ENCODE data around the gene GLS2. TPM values are rescaled to one million over a fixed set of nuclear protein-coding genes. Genes with fewer than 3 reads are reported as not detected.
A peak's percentile ranks its signal among the peaks of the same experiment; 100 is the strongest.

The GLS2 gene
- total and polyA plus RNA-seq, 9 of the 15 experiments (the other 6 are each of a cell fraction or from before 2014, with no cell fraction given): 0.11 TPM; not detected in 8

GRCh38 chr12:56468216-56469006 is 19.6 kb downstream of the GLS2 start, which contains the start of gene SPRYD4 (continued):
- TF ChIP-seq, protein P1, sequence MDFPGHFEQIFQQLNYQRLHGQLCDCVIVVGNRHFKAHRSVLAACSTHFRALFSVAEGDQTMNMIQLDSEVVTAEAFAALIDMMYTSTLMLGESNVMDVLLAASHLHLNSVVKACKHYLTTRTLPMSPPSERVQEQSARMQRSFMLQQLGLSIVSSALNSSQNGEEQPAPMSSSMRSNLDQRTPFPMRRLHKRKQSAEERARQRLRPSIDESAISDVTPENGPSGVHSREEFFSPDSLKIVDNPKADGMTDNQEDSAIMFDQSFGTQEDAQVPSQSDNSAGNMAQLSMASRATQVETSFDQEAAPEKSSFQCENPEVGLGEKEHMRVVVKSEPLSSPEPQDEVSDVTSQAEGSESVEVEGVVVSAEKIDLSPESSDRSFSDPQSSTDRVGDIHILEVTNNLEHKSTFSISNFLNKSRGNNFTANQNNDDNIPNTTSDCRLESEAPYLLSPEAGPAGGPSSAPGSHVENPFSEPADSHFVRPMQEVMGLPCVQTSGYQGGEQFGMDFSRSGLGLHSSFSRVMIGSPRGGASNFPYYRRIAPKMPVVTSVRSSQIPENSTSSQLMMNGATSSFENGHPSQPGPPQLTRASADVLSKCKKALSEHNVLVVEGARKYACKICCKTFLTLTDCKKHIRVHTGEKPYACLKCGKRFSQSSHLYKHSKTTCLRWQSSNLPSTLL (IDR thresholded peaks at IDR 0.05): no peak
- peak; percentile 97 for TF ChIP-seq EGR1 (conservative IDR thresholded peaks at IDR 0.05)
- 0 out of 2 replicates have a peak, but pooled peaks have one; percentile 48 for TF ChIP-seq NR1H2 (CRISPR knock-in tag; IDR thresholded peaks at IDR 0.05)
- peak; percentile 80; the same call in 1 of the 2 replicates for TF ChIP-seq BRD4 (IDR thresholded peaks at IDR 0.05)
- peak in 1 of 2 experiments; percentile 49; a peak in 1 of 4 replicates for TF ChIP-seq KDM4B (IDR thresholded peaks at IDR 0.05; ENCODE audit: borderline replicate concordance in 2 of 2, low read depth in 1 of 2)
- no peak for TF ChIP-seq ZNF212 (CRISPR knock-in tag; IDR thresholded peaks at IDR 0.05)
- TF ChIP-seq ASH1L (IDR thresholded peaks at IDR 0.05; ENCODE audit: borderline replicate concordance, low read depth, partially characterized antibody): no peak
- TF ChIP-seq U2AF2 (optimal IDR thresholded peaks at IDR 0.05; ENCODE audit: low read depth, low read length): no peak
- no peak for TF ChIP-seq MAFF (IDR thresholded peaks at IDR 0.05; ENCODE audit: low read length)
- TF ChIP-seq, protein P2, sequence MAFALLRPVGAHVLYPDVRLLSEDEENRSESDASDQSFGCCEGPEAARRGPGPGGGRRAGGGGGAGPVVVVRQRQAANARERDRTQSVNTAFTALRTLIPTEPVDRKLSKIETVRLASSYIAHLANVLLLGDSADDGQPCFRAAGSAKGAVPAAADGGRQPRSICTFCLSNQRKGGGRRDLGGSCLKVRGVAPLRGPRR (CRISPR knock-in tag; IDR thresholded peaks at IDR 0.05): no peak
- no peak for TF ChIP-seq ZSCAN32 (CRISPR knock-in tag; IDR thresholded peaks at IDR 0.05)
- TF ChIP-seq KDM1A (IDR thresholded peaks at IDR 0.05): 0 out of 4 replicates have a peak, but pooled peaks of 1 of the 2 experiments have one; percentile 1
- TF ChIP-seq CAMTA2 (CRISPR knock-in tag; conservative IDR thresholded peaks at IDR 0.05): no peak
- TF ChIP-seq ZNF12 (CRISPR knock-in tag; IDR thresholded peaks at IDR 0.05): no peak
- peak in 1 of 2 experiments; percentile 32; a peak in 1 of 4 replicates for TF ChIP-seq ZNF318 (IDR thresholded peaks at IDR 0.05; ENCODE audit: borderline replicate concordance in 1 of 2, low read depth in 1 of 2)
- TF ChIP-seq SRSF9 (IDR thresholded peaks at IDR 0.05; ENCODE audit: borderline replicate concordance, low read depth, low read length): no peak
- TF ChIP-seq SIN3A (IDR thresholded peaks at IDR 0.05; ENCODE audit: borderline replicate concordance in 2 of 2, control insufficient read depth in 1 of 2, low read depth in 2 of 2, low read length in 2 of 2): peak; percentile 97 to 98

All from K562 (cell line).